ENCODE data around the gene CELSR1. TPM values are rescaled to one million over a fixed set of nuclear protein-coding genes. Genes with fewer than 3 reads are reported as not detected.

Gene CELSR1
- total RNA-seq, 2 experiments from 2014 or later, result 1.0 to 1.1 TPM

DNA sequence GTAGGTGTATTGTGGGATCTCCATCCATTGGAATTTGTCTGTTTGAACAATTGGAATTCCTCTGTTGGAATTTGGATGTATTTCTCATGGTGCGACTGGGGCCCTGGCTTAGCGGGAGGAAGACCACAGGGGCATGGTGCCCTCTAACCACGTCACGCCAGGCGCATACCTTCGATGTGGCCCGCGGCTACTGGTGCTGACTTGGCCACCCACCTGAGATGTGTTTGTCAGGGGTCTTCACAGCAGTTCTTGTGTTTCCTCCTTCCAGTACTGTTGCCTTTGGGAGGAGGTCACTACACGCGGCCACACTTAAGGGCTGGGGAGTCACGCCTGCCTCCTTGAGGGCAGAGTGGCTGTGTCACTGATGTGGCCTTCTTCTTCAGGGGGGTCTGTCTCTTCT is 46.2 kb upstream of the CELSR1 start:
- no peak for DNase-seq
- Mint-ChIP-seq H3K27ac (no peak overlapping the region), H3K36me3 (ENCODE audit: low read depth) (no peaks in the 10 kb centered on the region), H3K4me3 (no peak overlapping the region), H3K4me1 (ENCODE audit: low read depth) (peaks cover 30% of the 10 kb centered on the region), H3K9me3 (no peaks in the 10 kb centered on the region), H3K27me3 (no peaks in the 10 kb centered on the region)
- no peak for ATAC-seq (ENCODE audit: poor library complexity)
- Histone ChIP-seq H3K27me3 (ENCODE audit: control insufficient read depth in 1 of 2, insufficient read depth in 2 of 2, low read length in 2 of 2) (no peaks in the 10 kb centered on the region), H3K36me3 (ENCODE audit: insufficient read depth, low read length) (no peaks in the 10 kb centered on the region), H3K4me1 (ENCODE audit: insufficient read depth, low read length) (peaks cover 40% of the 10 kb centered on the region), H3K27ac (ENCODE audit: low read depth in 1 of 2, low read length in 2 of 2) (no peak overlapping the region), H3K9me3 (ENCODE audit: control insufficient read depth in 1 of 2, insufficient read depth in 1 of 2, low read length in 2 of 2) (no peaks in the 10 kb centered on the region), H3K4me3 (ENCODE audit: low read length) (no peak overlapping the region)
- POLR2A ChIA-PET, result no interaction called here
- TF ChIP-seq, protein P1, sequence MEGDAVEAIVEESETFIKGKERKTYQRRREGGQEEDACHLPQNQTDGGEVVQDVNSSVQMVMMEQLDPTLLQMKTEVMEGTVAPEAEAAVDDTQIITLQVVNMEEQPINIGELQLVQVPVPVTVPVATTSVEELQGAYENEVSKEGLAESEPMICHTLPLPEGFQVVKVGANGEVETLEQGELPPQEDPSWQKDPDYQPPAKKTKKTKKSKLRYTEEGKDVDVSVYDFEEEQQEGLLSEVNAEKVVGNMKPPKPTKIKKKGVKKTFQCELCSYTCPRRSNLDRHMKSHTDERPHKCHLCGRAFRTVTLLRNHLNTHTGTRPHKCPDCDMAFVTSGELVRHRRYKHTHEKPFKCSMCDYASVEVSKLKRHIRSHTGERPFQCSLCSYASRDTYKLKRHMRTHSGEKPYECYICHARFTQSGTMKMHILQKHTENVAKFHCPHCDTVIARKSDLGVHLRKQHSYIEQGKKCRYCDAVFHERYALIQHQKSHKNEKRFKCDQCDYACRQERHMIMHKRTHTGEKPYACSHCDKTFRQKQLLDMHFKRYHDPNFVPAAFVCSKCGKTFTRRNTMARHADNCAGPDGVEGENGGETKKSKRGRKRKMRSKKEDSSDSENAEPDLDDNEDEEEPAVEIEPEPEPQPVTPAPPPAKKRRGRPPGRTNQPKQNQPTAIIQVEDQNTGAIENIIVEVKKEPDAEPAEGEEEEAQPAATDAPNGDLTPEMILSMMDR (IDR thresholded peaks at IDR 0.05), result no peak
- CTCF ChIA-PET, result no interaction called here
- intact Hi-C loops (cut with DNase I, micrococcal nuclease), result no loop called here

DNA sequence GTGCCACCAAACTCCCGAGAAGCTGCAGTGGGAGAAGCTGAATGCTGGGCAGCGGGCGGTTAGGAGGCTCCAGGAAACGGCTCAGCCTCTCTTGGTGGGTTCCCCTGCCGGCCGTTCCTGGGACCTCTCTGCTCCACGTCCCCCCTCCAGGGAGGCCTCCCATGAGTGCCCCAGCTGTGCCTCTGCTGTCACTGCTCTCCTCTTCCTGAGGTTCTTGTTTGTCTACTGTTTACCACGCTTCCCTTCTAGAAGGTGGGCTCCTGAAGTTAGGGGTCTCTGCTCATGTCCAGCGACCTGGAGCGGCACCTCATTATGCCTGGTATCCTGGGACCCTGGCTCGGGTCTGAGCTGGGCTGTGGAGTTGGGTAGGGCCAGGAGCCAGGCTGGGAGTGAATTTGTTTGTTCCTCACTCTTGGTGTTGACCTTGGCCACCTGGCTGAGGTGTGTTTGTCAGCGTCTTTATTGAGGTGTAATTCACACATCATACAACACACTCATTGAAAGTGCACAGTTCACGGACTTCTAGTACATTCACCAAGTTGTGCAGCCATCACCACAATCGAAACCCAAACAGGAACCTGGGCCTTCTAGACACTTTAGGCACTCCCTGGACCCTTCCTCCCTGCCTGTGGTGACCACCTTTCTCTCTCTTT is 45.0 kb upstream of the CELSR1 start:
- H3K4me1 ChIP-seq (ENCODE audit: insufficient read depth, low read length), result peaks cover 40% of the 10 kb centered on the region
- ATAC-seq (ENCODE audit: poor library complexity) (no peak), DNase-seq (peak in 1 of 14 experiments; percentile 7)
- Mint-ChIP-seq H3K27me3 (no peaks in the 10 kb centered on the region), H3K4me3 (no peak overlapping the region), H3K9me3 (no peaks in the 10 kb centered on the region), H3K27ac (no peak overlapping the region), H3K4me1 (ENCODE audit: low read depth) (peaks cover 33% of the 10 kb centered on the region), H3K36me3 (ENCODE audit: low read depth) (peaks cover 4% of the 10 kb centered on the region)
- H3K27ac ChIP-seq (ENCODE audit: low read depth in 1 of 2, low read length in 2 of 2), result no peak overlapping the region
- no peaks in the 10 kb centered on the region for H3K9me3 ChIP-seq (ENCODE audit: control insufficient read depth in 1 of 2, insufficient read depth in 1 of 2, low read length in 2 of 2)
- H3K27me3 ChIP-seq (ENCODE audit: control insufficient read depth in 1 of 2, insufficient read depth in 2 of 2, low read length in 2 of 2), result no peaks in the 10 kb centered on the region
- H3K36me3 ChIP-seq (ENCODE audit: insufficient read depth, low read length), result no peaks in the 10 kb centered on the region
- intact Hi-C loops (cut with DNase I, micrococcal nuclease), result no loop called here
- TF ChIP-seq, protein P1 (IDR thresholded peaks at IDR 0.05), result no peak
- POLR2A ChIA-PET, result no interaction called here
- CTCF ChIA-PET, result no interaction called here
- no peak overlapping the region for H3K4me3 ChIP-seq (ENCODE audit: low read length)

DNA sequence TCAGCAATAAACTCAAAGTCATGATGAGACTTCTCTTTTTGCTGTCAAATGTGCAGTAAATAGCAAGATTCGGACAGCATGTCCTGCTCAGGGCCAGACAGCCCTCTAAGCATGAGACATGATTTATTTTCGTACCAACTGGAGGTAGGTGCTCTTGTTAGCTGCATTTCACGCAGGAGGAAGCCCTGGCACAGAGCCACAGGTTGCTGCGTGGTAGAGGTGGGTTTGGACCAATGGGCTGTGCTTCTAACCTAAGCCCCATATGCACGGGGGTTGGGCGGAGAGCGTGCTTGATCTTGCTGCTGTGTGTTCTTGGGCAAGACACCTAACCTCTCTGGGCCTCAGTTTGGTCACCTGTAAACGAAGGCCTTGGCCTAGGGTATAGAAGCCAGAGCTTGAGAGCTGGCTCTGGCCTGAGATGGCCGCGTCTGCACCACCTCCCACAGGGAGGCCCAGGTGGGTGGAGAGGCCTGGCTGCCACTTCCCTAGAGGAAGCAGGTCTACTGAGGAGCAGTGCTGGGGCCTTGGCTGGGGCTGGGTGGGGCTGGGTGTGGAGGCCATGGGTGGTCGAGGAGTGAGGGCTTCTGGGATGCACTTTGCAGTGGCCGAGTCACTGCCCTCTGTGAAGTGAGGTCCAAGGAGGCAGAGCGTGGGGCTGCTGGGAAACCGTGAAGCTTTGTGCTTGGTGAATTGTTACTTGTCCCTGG is 44.3 kb upstream of the CELSR1 start:
- DNase-seq, result peak in 1 of 14 experiments; percentile 12
- H3K27ac Mint-ChIP-seq, result no peak overlapping the region
- no peaks in the 10 kb centered on the region for H3K36me3 ChIP-seq (ENCODE audit: insufficient read depth, low read length)
- H3K27me3 ChIP-seq (ENCODE audit: control insufficient read depth in 1 of 2, insufficient read depth in 2 of 2, low read length in 2 of 2), result no peaks in the 10 kb centered on the region
- no peaks in the 10 kb centered on the region for H3K9me3 Mint-ChIP-seq
- H3K27ac ChIP-seq (ENCODE audit: low read depth in 1 of 2, low read length in 2 of 2), result no peak overlapping the region
- TF ChIP-seq, protein P1 (IDR thresholded peaks at IDR 0.05), result no peak
- peaks cover 26% of the 10 kb centered on the region for H3K4me1 Mint-ChIP-seq (ENCODE audit: low read depth)
- no peak overlapping the region for H3K4me3 ChIP-seq (ENCODE audit: low read length)
- peaks cover 33% of the 10 kb centered on the region for H3K4me1 ChIP-seq (ENCODE audit: insufficient read depth, low read length)
- H3K9me3 ChIP-seq (ENCODE audit: control insufficient read depth in 1 of 2, insufficient read depth in 1 of 2, low read length in 2 of 2), result no peaks in the 10 kb centered on the region
- no peaks in the 10 kb centered on the region for H3K27me3 Mint-ChIP-seq
- POLR2A ChIA-PET, result no interaction called here
- H3K36me3 Mint-ChIP-seq (ENCODE audit: low read depth), result peaks cover 4% of the 10 kb centered on the region
- no peak for ATAC-seq (ENCODE audit: poor library complexity)
- peak overlapping the region; percentile 11 for H3K4me3 Mint-ChIP-seq
- CTCF ChIA-PET, result no interaction called here
- intact Hi-C loops (cut with DNase I, micrococcal nuclease), result no loop called here

Measured in CD4-positive, alpha-beta T cell (primary cell).